D721Med (cell line): Measurements from ENCODE around the gene GTF2F2.

Source experiments
- DNase-seq: peaks from one replicate; pipeline ENCODE4 v3.0.0; 2011; ENCODE audit warnings: low spot score; ENCODE audit not compliant: insufficient read length
- FAIRE-seq: peaks from 2 replicates; lab custom pipeline; 2011; peaks lifted over from hg19 to GRCh38; lab: Jason Lieb, UNC
- TF ChIP-seq, protein P1 (sequence below): IDR thresholded peaks from 2 replicates; pipeline ENCODE4 v1.5.1; 2012; ENCODE audit warnings: mild to moderate bottlenecking, control low read depth; ENCODE audit not compliant: insufficient read depth; ENCODE audit errors: missing control alignments

The GTF2F2 gene

DNA sequence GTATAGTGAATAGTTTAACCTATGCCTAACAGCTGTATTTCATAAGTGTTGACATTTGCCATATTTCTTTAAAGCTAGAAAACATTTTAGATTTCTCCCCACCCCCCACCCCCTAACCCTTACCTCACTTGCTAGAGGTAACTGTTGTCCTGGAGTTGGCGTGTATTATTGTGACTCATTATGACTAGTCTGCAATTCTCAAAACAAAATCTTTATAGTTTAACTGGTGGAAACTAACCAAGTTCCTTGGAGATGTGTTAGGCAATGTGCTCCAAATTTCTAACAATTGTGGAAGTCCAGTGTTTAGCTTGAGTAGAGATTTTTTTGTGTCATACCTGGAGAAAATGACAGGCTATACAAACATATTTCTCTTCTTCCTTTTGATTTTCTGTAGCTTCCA lies 42.5 kb downstream of the GTF2F2 start:
- FAIRE-seq (no peak), DNase-seq (no peak)
- TF ChIP-seq, protein P1, sequence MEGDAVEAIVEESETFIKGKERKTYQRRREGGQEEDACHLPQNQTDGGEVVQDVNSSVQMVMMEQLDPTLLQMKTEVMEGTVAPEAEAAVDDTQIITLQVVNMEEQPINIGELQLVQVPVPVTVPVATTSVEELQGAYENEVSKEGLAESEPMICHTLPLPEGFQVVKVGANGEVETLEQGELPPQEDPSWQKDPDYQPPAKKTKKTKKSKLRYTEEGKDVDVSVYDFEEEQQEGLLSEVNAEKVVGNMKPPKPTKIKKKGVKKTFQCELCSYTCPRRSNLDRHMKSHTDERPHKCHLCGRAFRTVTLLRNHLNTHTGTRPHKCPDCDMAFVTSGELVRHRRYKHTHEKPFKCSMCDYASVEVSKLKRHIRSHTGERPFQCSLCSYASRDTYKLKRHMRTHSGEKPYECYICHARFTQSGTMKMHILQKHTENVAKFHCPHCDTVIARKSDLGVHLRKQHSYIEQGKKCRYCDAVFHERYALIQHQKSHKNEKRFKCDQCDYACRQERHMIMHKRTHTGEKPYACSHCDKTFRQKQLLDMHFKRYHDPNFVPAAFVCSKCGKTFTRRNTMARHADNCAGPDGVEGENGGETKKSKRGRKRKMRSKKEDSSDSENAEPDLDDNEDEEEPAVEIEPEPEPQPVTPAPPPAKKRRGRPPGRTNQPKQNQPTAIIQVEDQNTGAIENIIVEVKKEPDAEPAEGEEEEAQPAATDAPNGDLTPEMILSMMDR = no peak

DNA sequence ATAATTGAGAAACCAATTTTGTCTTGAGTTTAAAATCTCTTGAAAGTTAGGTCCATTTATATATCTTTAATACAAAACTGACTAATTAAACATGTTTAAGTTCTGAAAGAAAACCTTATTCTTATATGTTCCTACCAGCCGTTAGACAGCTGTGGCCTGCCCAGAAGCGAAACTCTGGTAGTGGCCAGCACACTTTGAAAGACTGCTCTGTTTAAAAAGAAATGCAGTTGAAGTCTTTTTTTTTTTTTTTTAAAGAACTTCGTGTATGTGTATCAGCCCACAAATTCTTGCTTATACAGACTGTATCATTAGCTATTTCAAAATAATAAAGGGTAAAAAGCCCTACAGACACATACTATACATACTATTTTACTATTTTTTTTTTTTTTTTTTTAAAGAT lies 46.5 kb downstream of the GTF2F2 start:
- TF ChIP-seq, protein P1 = no peak
- no peak for DNase-seq
- FAIRE-seq = no peak

DNA sequence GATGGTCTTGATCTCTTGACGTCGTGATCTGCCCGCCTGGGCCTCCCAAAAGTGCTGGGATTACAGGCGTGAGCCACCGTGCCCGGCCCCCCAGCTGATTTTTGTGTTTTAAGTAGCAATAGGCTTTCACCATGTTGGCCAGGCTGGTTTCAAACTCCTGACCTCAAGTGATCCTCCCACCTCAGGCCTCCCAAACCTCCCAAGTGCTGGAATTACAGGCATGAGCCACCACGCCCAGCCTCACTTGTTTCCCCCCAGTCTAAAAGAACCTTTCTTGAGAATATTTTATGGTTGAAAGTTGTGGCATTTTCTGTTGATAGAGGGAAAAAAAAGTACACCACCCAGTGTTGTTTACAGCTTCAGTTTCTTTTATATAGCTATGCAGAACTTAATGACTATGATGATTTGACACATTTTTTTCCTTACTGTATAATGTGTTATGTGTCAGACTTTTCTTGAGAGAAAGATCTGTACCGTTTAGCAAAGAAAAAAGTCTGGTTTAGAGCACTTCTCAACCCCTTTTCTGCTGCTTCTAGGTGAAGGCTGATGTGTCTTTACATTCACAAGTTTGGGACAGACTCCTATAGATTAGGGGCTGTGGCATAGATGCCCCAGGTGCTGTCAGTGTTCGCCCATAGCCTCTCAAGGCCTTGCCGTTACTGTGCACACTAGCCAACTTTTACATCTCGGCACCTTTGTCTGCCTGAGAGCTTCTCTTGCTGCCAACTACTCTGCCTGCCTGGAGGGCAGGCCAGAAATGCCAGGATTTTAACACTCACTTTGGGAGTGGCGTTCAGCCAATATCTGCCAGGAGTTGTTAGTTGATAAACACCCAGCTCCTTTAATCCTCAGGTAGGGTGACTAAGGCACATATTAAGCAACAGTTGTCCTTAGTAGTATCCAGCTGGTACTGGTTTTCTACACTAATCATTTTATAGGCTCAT lies 47.6 kb downstream of the GTF2F2 start:
- no peak for DNase-seq
- FAIRE-seq = no peak
- TF ChIP-seq, protein P1 = no peak

DNA sequence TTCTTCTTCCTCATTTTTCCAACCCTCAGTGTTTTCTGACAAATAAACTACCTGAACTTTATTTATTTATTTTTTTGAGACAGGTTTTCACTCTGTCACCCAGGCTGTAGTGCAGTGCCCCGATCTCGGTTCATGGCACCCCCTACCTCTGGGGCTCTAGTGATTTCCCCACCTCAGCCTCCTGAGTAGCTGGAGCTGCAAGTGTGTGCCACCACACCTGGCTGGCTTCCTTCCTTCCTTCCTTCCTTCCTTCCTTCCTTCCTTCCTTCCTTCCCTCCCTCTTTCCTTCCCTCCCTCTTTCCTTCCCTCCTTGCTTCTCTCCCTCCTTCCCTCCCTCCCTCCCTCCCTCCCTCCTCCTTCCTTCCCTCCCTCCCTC lies 48.2 kb downstream of the GTF2F2 start:
- DNase-seq = no peak
- TF ChIP-seq, protein P1 = no peak
- FAIRE-seq = no peak

DNA sequence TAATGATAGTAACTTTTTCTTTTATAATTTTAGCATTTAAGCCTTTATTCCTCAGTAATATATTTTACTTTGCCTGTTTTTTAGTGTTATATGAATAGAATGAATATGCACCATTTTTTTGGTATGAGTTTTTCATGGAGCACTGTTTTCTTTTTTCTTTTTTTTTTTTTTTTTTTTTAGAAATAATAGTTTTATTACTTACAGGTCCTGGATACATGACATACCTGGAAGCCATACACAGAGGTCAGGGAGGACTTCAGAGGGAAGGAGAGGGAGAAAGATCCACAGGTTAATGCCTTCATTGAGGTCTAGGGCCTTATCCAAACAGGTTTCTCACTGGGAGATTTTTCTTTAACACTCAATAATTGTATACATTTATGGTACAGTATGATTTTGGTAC lies 54.2 kb downstream of the GTF2F2 start:
- TF ChIP-seq, protein P1 = no peak
- FAIRE-seq = no peak
- DNase-seq = no peak

DNA sequence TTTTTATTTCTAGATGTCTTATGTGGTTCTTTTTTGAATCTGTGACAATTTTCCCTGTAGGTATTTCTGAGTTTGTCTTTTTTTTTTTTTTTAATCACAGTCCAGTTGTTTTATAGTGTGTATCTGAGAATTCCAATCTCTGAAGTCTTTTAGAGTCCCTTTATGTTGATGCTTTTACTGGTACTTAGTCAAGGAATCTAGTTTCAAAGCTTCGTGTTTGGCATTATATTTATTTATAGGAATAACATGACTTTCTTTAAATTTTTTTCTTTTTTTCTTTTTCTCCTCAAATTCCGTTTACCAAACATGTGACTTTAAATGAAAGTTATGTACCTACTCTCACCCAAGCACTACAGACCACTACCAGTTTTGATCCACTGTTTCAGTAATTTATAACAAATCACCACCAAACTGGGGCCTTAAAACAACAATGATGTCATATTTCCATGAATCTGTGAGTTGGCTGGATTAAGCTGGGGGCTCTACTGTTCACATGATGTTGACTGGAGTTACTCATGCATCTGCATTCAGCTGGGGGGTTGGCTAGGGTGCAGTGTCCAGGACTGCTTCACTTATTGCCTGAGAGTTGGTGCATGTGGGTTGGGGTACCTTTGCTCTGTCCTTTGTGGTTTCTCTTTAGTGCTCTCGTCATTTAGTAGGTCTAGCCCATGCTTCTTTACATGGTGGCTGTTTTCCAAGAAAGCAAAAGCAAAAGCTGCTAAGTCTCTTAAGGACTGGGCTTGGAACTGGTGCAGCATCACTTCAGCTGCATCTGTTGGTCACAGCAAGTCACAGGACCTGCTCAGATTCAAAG lies 58.2 kb downstream of the GTF2F2 start:
- DNase-seq (no peak), FAIRE-seq (no peak)
- TF ChIP-seq, protein P1 = no peak
